ENCODE data around the gene NAP1L5.

DNA sequence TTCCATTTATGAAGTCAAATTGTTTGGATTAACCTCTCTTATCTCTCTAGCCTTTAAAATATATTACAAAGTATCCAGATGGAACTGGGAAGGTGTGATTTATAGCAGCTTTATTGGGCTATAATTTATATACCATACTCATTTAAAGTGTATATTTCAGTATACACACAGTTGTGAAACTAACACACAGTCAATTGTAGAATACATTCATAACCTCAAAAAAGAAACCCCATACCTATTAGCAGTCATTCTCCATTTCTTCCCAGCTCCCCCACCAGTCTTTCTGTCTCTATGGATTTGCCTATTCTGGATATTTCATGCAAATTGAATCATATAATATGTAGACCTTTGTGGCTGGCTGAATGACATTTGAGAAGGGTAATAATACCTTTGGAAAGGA lies 7.6 kb upstream of the NAP1L5 start:
- TF ChIP-seq, protein P1, sequence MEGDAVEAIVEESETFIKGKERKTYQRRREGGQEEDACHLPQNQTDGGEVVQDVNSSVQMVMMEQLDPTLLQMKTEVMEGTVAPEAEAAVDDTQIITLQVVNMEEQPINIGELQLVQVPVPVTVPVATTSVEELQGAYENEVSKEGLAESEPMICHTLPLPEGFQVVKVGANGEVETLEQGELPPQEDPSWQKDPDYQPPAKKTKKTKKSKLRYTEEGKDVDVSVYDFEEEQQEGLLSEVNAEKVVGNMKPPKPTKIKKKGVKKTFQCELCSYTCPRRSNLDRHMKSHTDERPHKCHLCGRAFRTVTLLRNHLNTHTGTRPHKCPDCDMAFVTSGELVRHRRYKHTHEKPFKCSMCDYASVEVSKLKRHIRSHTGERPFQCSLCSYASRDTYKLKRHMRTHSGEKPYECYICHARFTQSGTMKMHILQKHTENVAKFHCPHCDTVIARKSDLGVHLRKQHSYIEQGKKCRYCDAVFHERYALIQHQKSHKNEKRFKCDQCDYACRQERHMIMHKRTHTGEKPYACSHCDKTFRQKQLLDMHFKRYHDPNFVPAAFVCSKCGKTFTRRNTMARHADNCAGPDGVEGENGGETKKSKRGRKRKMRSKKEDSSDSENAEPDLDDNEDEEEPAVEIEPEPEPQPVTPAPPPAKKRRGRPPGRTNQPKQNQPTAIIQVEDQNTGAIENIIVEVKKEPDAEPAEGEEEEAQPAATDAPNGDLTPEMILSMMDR (IDR thresholded peaks at IDR 0.05 in 4 of 5, conservative IDR thresholded peaks at IDR 0.05 in 1 of 5), result no peak
- no peak for TF ChIP-seq POLR2A (IDR thresholded peaks at IDR 0.05)
